Osteocyte (in vitro differentiated cells): ENCODE measurements around the gene CDC42EP3. TPM values are rescaled to one million over a fixed set of nuclear protein-coding genes. Genes with fewer than 3 reads are reported as not detected.
A peak's percentile ranks its signal among the peaks of the same experiment; 100 is the strongest.

Source experiments
- DNase-seq: peaks from one replicate; pipeline ENCODE4 v3.0.0; 2021; ENCODE audit warnings: mixed read lengths; ENCODE audit not compliant: unreplicated experiment; ENCODE audit errors: extremely low spot score
- H3K27ac Mint-ChIP-seq: one replicate; pipeline ENCODE4 v1.8.0; 2021; ENCODE audit warnings: mild to moderate bottlenecking, mixed read lengths; ENCODE audit not compliant: unreplicated experiment
- H3K27me3 Mint-ChIP-seq: one replicate; pipeline ENCODE4 v1.8.0; 2021; ENCODE audit warnings: mixed read lengths; ENCODE audit not compliant: unreplicated experiment
- H3K36me3 Mint-ChIP-seq: one replicate; pipeline ENCODE4 v1.8.0; 2021; ENCODE audit warnings: mixed read lengths; ENCODE audit not compliant: unreplicated experiment
- H3K4me1 Mint-ChIP-seq: one replicate; pipeline ENCODE4 v1.8.0; 2021; ENCODE audit warnings: mixed read lengths; ENCODE audit not compliant: unreplicated experiment
- H3K4me3 Mint-ChIP-seq: one replicate; pipeline ENCODE4 v1.8.0; 2021; ENCODE audit warnings: mild to moderate bottlenecking, moderate library complexity, mixed read lengths; ENCODE audit not compliant: unreplicated experiment
- H3K9me3 Mint-ChIP-seq: one replicate; pipeline ENCODE4 v1.8.0; 2021; ENCODE audit warnings: mixed read lengths; ENCODE audit not compliant: unreplicated experiment
- total RNA-seq: library from RNA; stranded (reverse); gene quantifications from 2 replicates; pipeline ENCODE4 v1.2.1, GENCODE V29; 2021
- TF ChIP-seq, protein P1 (sequence below): fragments of 200-600 bp; sonication (generic); IDR thresholded peaks from 2 replicates; pipeline ENCODE4 v1.5.0; 2021; ENCODE audit warnings: antibody characterized with exemption, mild to moderate bottlenecking, moderate library complexity

Gene CDC42EP3
- total RNA-seq, 1 donor from 2014 or later = 46.2 TPM

DNA sequence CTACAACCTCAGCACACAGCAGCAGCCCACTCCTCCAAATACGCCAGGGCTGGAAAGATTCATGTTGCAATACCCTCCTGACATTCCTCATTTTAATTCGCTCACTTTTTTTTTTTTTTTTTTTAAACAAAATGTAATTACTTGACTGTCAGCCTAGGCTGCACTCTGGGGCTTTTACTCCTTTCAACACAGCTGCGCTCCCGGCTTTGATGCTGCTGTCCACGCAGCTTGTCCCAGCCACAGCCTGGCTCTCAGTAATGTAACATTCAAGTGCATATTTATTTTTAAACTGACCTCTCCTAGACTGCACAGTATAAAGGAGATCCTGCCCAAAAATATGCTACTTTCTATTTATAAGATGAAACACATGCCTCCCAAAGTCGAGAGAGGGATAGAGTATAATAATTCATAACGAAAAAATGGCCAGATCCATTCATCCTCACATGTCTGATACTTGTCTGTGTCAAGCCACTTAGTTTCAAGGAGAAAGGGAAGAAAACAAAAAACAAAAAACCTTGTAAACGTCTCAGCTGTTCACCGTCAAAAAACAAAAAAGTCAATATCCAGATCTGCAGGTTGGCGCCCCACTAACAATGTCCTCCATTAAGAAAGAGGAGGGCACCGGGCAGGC is 949 bp downstream of the CDC42EP3 start:
- TF ChIP-seq, protein P1, sequence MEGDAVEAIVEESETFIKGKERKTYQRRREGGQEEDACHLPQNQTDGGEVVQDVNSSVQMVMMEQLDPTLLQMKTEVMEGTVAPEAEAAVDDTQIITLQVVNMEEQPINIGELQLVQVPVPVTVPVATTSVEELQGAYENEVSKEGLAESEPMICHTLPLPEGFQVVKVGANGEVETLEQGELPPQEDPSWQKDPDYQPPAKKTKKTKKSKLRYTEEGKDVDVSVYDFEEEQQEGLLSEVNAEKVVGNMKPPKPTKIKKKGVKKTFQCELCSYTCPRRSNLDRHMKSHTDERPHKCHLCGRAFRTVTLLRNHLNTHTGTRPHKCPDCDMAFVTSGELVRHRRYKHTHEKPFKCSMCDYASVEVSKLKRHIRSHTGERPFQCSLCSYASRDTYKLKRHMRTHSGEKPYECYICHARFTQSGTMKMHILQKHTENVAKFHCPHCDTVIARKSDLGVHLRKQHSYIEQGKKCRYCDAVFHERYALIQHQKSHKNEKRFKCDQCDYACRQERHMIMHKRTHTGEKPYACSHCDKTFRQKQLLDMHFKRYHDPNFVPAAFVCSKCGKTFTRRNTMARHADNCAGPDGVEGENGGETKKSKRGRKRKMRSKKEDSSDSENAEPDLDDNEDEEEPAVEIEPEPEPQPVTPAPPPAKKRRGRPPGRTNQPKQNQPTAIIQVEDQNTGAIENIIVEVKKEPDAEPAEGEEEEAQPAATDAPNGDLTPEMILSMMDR = no peak
- Mint-ChIP-seq H3K9me3 (no peaks in the 10 kb centered on the region), H3K4me3 (peak overlapping the region; percentile 89), H3K27me3 (no peaks in the 10 kb centered on the region), H3K36me3 (no peaks in the 10 kb centered on the region), H3K27ac (peak overlapping the region; percentile 56), H3K4me1 (peaks cover 43% of the 10 kb centered on the region)
- DNase-seq = no peak

- H3K4me3 Mint-ChIP-seq = peak overlapping the region; percentile 89
- no peak for DNase-seq
- H3K27ac Mint-ChIP-seq = peak overlapping the region; percentile 50
- TF ChIP-seq, protein P1 = no peak
- H3K4me1 Mint-ChIP-seq = peaks cover 51% of the 10 kb centered on the region
- no peaks in the 10 kb centered on the region for H3K36me3 Mint-ChIP-seq
- no peaks in the 10 kb centered on the region for H3K9me3 Mint-ChIP-seq
- no peaks in the 10 kb centered on the region for H3K27me3 Mint-ChIP-seq
Measured at GRCh38 chr2:37669446-37669845, 2.0 kb downstream of the CDC42EP3 start.

DNA sequence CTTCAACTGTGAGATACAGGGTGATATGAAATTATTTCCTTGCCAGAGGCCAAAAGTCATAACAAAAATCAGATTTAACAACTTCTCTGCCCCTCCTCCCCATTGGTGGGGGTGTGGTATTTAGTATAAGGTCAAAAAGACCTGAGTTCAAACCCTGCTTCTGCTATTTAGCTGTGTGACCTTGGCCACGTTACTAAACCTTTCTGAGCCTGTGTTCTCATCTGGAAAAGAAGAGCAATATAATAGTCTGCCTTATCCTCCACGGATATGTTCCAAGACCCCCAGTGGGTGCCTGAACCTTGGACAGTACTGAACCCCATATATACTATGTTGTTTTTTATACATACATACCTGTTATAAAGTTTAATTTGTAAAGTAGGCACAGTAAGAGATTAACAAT is 3.7 kb downstream of the CDC42EP3 start:
- Mint-ChIP-seq H3K4me3 (no peak overlapping the region), H3K27ac (no peak overlapping the region), H3K9me3 (no peaks in the 10 kb centered on the region), H3K36me3 (peaks cover 2% of the 10 kb centered on the region), H3K4me1 (peaks cover 54% of the 10 kb centered on the region), H3K27me3 (no peaks in the 10 kb centered on the region)
- DNase-seq = no peak
- TF ChIP-seq, protein P1 = no peak

DNA sequence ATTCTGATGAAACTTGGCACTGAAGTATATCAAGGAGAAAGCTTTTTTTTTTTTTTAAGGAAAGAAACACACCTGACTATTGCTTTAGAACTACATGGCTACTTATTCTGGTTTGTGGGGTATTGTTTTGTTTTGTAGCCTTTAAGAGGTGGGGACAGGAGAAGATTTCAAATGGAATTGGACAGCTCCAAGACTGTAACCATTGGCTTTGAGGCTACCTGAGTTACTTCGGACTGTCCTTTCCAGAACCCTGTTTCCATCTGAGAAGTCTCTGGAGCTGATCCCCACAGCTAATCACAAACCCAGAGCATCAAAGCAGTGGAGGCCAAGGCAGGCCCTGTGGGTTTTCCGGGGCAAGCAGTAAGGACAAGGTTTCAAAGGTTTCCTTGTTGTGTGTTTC is 4.7 kb downstream of the CDC42EP3 start:
- Mint-ChIP-seq H3K27ac (no peak overlapping the region), H3K27me3 (no peaks in the 10 kb centered on the region), H3K4me1 (peaks cover 59% of the 10 kb centered on the region), H3K9me3 (no peaks in the 10 kb centered on the region), H3K4me3 (no peak overlapping the region), H3K36me3 (peaks cover 5% of the 10 kb centered on the region)
- TF ChIP-seq, protein P1 = no peak
- no peak for DNase-seq

DNA sequence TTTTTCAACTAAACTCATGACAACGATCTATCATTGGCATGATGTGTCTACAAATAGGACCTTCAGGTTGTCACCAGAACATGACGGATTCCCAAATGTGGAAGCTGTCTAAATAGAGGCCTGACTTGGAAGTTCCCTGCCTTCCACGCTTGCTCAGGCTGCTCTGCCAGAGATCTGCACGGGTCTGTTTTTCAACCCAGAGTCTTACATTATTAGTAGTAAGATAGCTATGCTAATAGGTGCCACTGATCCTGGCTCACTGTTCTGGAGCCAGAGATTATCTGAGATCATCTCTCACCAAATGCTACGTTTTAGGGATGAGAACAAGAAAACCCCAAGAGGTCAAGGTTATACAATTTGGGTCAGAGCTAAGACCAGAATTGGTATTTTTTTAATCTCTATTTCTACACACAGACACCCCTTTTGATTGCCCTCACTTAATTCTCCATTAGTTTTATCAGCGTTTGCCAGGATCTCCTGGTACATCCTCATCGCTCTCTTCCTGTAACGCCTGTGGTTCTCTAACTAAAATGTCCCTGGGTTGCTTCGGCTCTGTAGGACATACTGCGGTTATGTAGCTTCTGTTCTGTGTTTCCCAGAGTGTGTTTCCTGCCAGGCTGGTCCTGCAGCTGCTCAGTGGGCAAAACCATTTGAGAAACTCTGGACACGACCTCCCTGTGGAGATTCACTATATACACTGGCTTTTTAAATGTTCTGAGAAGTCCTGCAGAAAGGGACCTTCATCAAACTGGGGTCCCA is 5.7 kb downstream of the CDC42EP3 start:
- H3K4me1 Mint-ChIP-seq = peaks cover 63% of the 10 kb centered on the region

More for the DNA sequence above, 5.7 kb downstream of the CDC42EP3 start:
- no peaks in the 10 kb centered on the region for H3K27me3 Mint-ChIP-seq
- peaks cover 8% of the 10 kb centered on the region for H3K36me3 Mint-ChIP-seq
- H3K27ac Mint-ChIP-seq = peak overlapping the region; percentile 60
- H3K9me3 Mint-ChIP-seq = no peaks in the 10 kb centered on the region
- no peak overlapping the region for H3K4me3 Mint-ChIP-seq
- no peak for DNase-seq
- TF ChIP-seq, protein P1 = no peak
